T-cell (primary cell): Measurements from ENCODE around the gene TMEM39B. TPM values are rescaled to one million over a fixed set of nuclear protein-coding genes. Genes with fewer than 3 reads are reported as not detected.
"Not testable (repeated sequence)": the region's sequence is repeated elsewhere in the genome, so short reads cannot be mapped to it uniquely, and the experiment has no call there.

Experiments used
- ATAC-seq, 4 experiments: fragments of 200-7000 bp in 3 of 4; fragments of 150-1000 bp in 1 of 4; cut with Tn5 transposase; replicated peaks in 1 of 4; 1 replicate in 3 of 4; 2 replicates in 1 of 4; pipeline ENCODE4 v1.10.0; 2021; ENCODE audit warnings: moderate library complexity in 3 of 4, mild to moderate bottlenecking in 2 of 4, moderate number of reproducible peaks in 1 of 4
- CTCF ChIA-PET, 2 donors: fragments of 300-600 bp; sonication (Branson Sonifier 250); formaldehyde crosslinking; loops; one replicate each; lab custom pipeline; 2022; ENCODE audit warnings: antibody characterized with exemption in 2 of 2; lab: Charles Lee
- POLR2A ChIA-PET, 2 donors: fragments of 300-600 bp; sonication (Branson Sonifier 250); formaldehyde crosslinking; loops; one replicate each; lab custom pipeline; 2022; ENCODE audit warnings: antibody characterized with exemption in 2 of 2; lab: Charles Lee
- DNase-seq, 35 experiments: peaks; one replicate each; pipeline versions ENCODE4 v3.0.0 to v3.0.0-alpha.2; 2013 to 2023
- H3K27ac ChIP-seq: one replicate; pipeline ENCODE4 v1.5.1; 2013; ENCODE audit warnings: low read length
- H3K27me3 ChIP-seq, 2 experiments: replicated peaks in 1 of 2; 1 replicate in 1 of 2; 2 replicates in 1 of 2; pipeline versions ENCODE4 v1.6.1 to v1.7.0; 2013; ENCODE audit warnings: low read length in 1 of 2, mixed read lengths in 1 of 2; ENCODE audit not compliant: control insufficient read depth in 2 of 2, insufficient read depth in 2 of 2; ENCODE audit errors: extremely low read depth in 1 of 2
- H3K36me3 ChIP-seq, 2 donors: 1 replicate in 1 of 2; 2 replicates in 1 of 2; pipeline versions ENCODE4 v1.6.1 to v1.7.0; 2013; ENCODE audit warnings: low read length in 1 of 2; ENCODE audit not compliant: control insufficient read depth in 2 of 2, insufficient read depth in 1 of 2; ENCODE audit errors: extremely low read depth in 1 of 2
- H3K4me1 ChIP-seq, 2 experiments: 1 replicate in 1 of 2; 2 replicates in 1 of 2; pipeline versions ENCODE4 v1.6.1 to v1.7.0; 2013; ENCODE audit warnings: low read length in 2 of 2, mixed read lengths in 1 of 2; ENCODE audit not compliant: insufficient read depth in 2 of 2, control insufficient read depth in 1 of 2; ENCODE audit errors: extremely low read depth in 1 of 2
- H3K4me3 ChIP-seq, 2 donors: 1 replicate in 1 of 2; 2 replicates in 1 of 2; pipeline versions ENCODE4 v1.5.1 to v1.7.0; 2013; ENCODE audit warnings: mild to moderate bottlenecking in 2 of 2, low read length in 1 of 2, moderate library complexity in 1 of 2; ENCODE audit not compliant: control insufficient read depth in 1 of 2; ENCODE audit errors: extremely low read depth in 1 of 2
- H3K9me3 ChIP-seq: 2 replicates; pipeline ENCODE4 v1.7.0; 2013
- H3K27ac Mint-ChIP-seq, 2 donors: one replicate each; pipeline ENCODE4 v1.8.0; 2020 to 2021; ENCODE audit warnings: mild to moderate bottlenecking in 2 of 2, mixed read lengths in 2 of 2
- H3K27me3 Mint-ChIP-seq, 2 donors: one replicate each; pipeline ENCODE4 v1.8.0; 2021 to 2022; ENCODE audit warnings: mixed read lengths in 2 of 2
- H3K36me3 Mint-ChIP-seq: one replicate; pipeline ENCODE4 v1.8.0; 2021; ENCODE audit warnings: mixed read lengths
- H3K4me1 Mint-ChIP-seq, 3 donors: one replicate each; pipeline ENCODE4 v1.8.0; 2020 to 2022; ENCODE audit warnings: mixed read lengths in 3 of 3, mild to moderate bottlenecking in 1 of 3
- H3K4me3 Mint-ChIP-seq, 3 donors: one replicate each; pipeline ENCODE4 v1.8.0; 2020 to 2022; ENCODE audit warnings: mild to moderate bottlenecking in 3 of 3, mixed read lengths in 3 of 3, moderate library complexity in 3 of 3
- H3K9me3 Mint-ChIP-seq, 3 donors: one replicate each; pipeline ENCODE4 v1.8.0; 2020 to 2022; ENCODE audit warnings: mixed read lengths in 3 of 3
- WGBS: methylation state at CpG from one replicate; pipeline ENCODE4 v1.1.5; 2013; ENCODE audit warnings: missing lambda C conversion rate; ENCODE audit not compliant: insufficient coverage; 5-methylcytosine and 5-hydroxymethylcytosine counted together
- total RNA-seq, 35 experiments: library from RNA in 6 of 35; stranded (reverse) in 6 of 35; fragments of 120-200 nt in 1 of 35; gene quantifications; one replicate each; pipeline versions ENCODE4 v1.2.1 to v1.2.4 and lab custom pipeline; 2013 to 2026

TMEM39B gene
- total RNA-seq, 5 donors from 2014 or later (not counting 1 experiment from before 2014, with no cell fraction given), result 14.5 to 28.1 (median 24.5) TPM

GRCh38 chr1:32111040-32111623 lies 38.4 kb downstream of the TMEM39B start:
- H3K4me1 ChIP-seq, result peaks cover 40 to 64% of the 10 kb centered on the region in 2 experiments
- WGBS, result no CpG with 5 or more reads among the region's 2 CpGs
- H3K4me1 Mint-ChIP-seq, result peaks cover 62 to 82% (median 69%) of the 10 kb centered on the region in 3 donors
- no peaks in the 10 kb centered on the region for H3K9me3 Mint-ChIP-seq
- ChIA-PET POLR2A (interaction anchor here in 1 of 2 donors (1.0 kb wide), 1 partner anchor 225 kb away, joined by 6 read pairs; no protein-coding TSS in a partner anchor), CTCF (interaction anchor here in 1 of 2 donors (0.6 to 2.0 kb wide), 11 partner anchors 9 to 283 kb away, joined by 3 to 9 read pairs (median 3); partner anchors contain the start of genes BSDC1 and CCDC28B)
- peak overlapping the region; percentile 31 to 62 for H3K27ac Mint-ChIP-seq
- H3K4me3 ChIP-seq, result no peak overlapping the region
- ATAC-seq (no peak), DNase-seq (no peak)
- H3K36me3 Mint-ChIP-seq, result peaks cover 7% of the 10 kb centered on the region
- H3K27me3 ChIP-seq, result no peaks in the 10 kb centered on the region
- H3K4me3 Mint-ChIP-seq, result peak overlapping the region; percentile 50 to 99 (median 95)
- H3K36me3 ChIP-seq, result peaks cover 0 to 5% of the 10 kb centered on the region in 2 donors
- H3K27me3 Mint-ChIP-seq, result no peaks in the 10 kb centered on the region
- H3K27ac ChIP-seq, result no peak overlapping the region
- H3K9me3 ChIP-seq, result no peaks in the 10 kb centered on the region

GRCh38 chr1:32111789-32112188 lies 39.0 kb downstream of the TMEM39B start:
- ChIA-PET POLR2A (no interaction called here), CTCF (interaction anchor here in 1 of 2 donors (0.5 to 1.5 kb wide), 5 partner anchors 37 to 177 kb away, joined by 3 to 6 read pairs (median 3); partner anchors contain the start of gene CCDC28B)
- no peak overlapping the region for H3K4me3 ChIP-seq
- Mint-ChIP-seq H3K27me3 (no peaks in the 10 kb centered on the region), H3K27ac (peak overlapping the region; percentile 31 to 62), H3K4me3 (peak overlapping the region; percentile 41 to 99 (median 95)), H3K36me3 (peaks cover 9% of the 10 kb centered on the region), H3K9me3 (no peaks in the 10 kb centered on the region), H3K4me1 (peaks cover 66 to 86% (median 74%) of the 10 kb centered on the region in 3 donors)
- H3K4me1 ChIP-seq, result peaks cover 40 to 68% of the 10 kb centered on the region in 2 experiments
- H3K9me3 ChIP-seq, result no peaks in the 10 kb centered on the region
- DNase-seq (no peak), ATAC-seq (no peak)
- no peaks in the 10 kb centered on the region for H3K27me3 ChIP-seq
- H3K36me3 ChIP-seq, result peaks cover 0 to 5% of the 10 kb centered on the region in 2 donors
- H3K27ac ChIP-seq, result no peak overlapping the region

GRCh38 chr1:32112806-32113375 lies 40.2 kb downstream of the TMEM39B start:
- DNase-seq (peak in 3 of 35 experiments; percentile 4 to 35 (median 7)), ATAC-seq (peak in 3 of 4 experiments; percentile 14 to 26 (median 19))
- Histone ChIP-seq H3K4me1 (peaks cover 40 to 60% of the 10 kb centered on the region in 2 experiments), H3K27ac (no peak overlapping the region), H3K27me3 (no peaks in the 10 kb centered on the region), H3K9me3 (no peaks in the 10 kb centered on the region), H3K36me3 (peaks cover 0 to 5% of the 10 kb centered on the region in 2 donors), H3K4me3 (peak overlapping the region in 1 of 2 donors; percentile 32)
- H3K36me3 Mint-ChIP-seq, result peaks cover 10% of the 10 kb centered on the region
- H3K27me3 Mint-ChIP-seq, result no peaks in the 10 kb centered on the region
- peak overlapping the region; percentile 53 to 79 for H3K27ac Mint-ChIP-seq
- ChIA-PET POLR2A (interaction anchor here (0.6 to 0.9 kb wide), 3 partner anchors 12 to 269 kb away, joined by 3 to 4 read pairs (median 3); no protein-coding TSS in a partner anchor), CTCF (interaction anchor here in 1 of 2 donors (0.5 kb wide), 1 partner anchor 37 kb away, joined by 3 read pairs; no protein-coding TSS in a partner anchor)
- peaks cover 69 to 84% (median 74%) of the 10 kb centered on the region in 3 donors for H3K4me1 Mint-ChIP-seq
- H3K9me3 Mint-ChIP-seq, result no peaks in the 10 kb centered on the region
- no CpG with 5 or more reads among the region's 5 CpGs for WGBS
- H3K4me3 Mint-ChIP-seq, result peak overlapping the region; percentile 23 to 61 (median 31)

GRCh38 chr1:32113436-32113835 lies 40.7 kb downstream of the TMEM39B start:
- POLR2A ChIA-PET, result interaction anchor here in 1 of 2 donors (0.9 kb wide), 1 partner anchor 11 kb away, joined by 3 read pairs; no protein-coding TSS in a partner anchor
- H3K27ac ChIP-seq, ATAC-seq, H3K36me3 ChIP-seq, CTCF ChIA-PET, H3K27me3 ChIP-seq, H3K9me3 Mint-ChIP-seq, H3K27me3 Mint-ChIP-seq, H3K9me3 ChIP-seq, DNase-seq, H3K4me3 ChIP-seq: not testable (repeated sequence)
- Mint-ChIP-seq H3K36me3 (peaks cover 10% of the 10 kb centered on the region), H3K4me3 (peak overlapping the region in 1 of 3 donors; percentile 61), H3K27ac (peak overlapping the region in 1 of 2 donors; percentile 40), H3K4me1 (peaks cover 75 to 86% (median 78%) of the 10 kb centered on the region in 3 donors)
- WGBS, result 92% methylated on average over 2 of the region's 4 CpGs
- peaks cover 40 to 62% of the 10 kb centered on the region in 2 experiments for H3K4me1 ChIP-seq

- ChIA-PET POLR2A (no interaction called here), CTCF (no interaction called here)
- Histone ChIP-seq H3K36me3 (peaks cover 0 to 7% of the 10 kb centered on the region in 2 donors), H3K27me3 (no peaks in the 10 kb centered on the region), H3K4me1 (peaks cover 36 to 58% of the 10 kb centered on the region in 2 experiments), H3K27ac (no peak overlapping the region), H3K4me3 (no peak overlapping the region), H3K9me3 (no peaks in the 10 kb centered on the region)
- 40% methylated on average over 1 of the region's 2 CpGs for WGBS
- no peak overlapping the region for H3K4me3 Mint-ChIP-seq
- H3K9me3 Mint-ChIP-seq, result no peaks in the 10 kb centered on the region
- no peak for ATAC-seq
- H3K36me3 Mint-ChIP-seq, result peaks cover 8% of the 10 kb centered on the region
- H3K27ac Mint-ChIP-seq, result no peak overlapping the region
- H3K4me1 Mint-ChIP-seq, result peaks cover 74 to 78% (median 75%) of the 10 kb centered on the region in 3 donors
- DNase-seq, result no peak
- no peaks in the 10 kb centered on the region for H3K27me3 Mint-ChIP-seq
These were observed 41.7 kb downstream of the TMEM39B start for GRCh38 chr1:32114420-32114819.

- peaks cover 65 to 68% (median 66%) of the 10 kb centered on the region in 3 donors for H3K4me1 Mint-ChIP-seq
- CTCF ChIA-PET, result no interaction called here
- peaks cover 31 to 54% of the 10 kb centered on the region in 2 experiments for H3K4me1 ChIP-seq
These were observed 42.8 kb downstream of the TMEM39B start for GRCh38 chr1:32115496-32115895.

More at GRCh38 chr1:32115496-32115895, 42.8 kb downstream of the TMEM39B start:
- H3K36me3 Mint-ChIP-seq, result peaks cover 7% of the 10 kb centered on the region
- no peaks in the 10 kb centered on the region for H3K9me3 ChIP-seq
- POLR2A ChIA-PET, result no interaction called here
- peak overlapping the region in 1 of 3 donors; percentile 17 for H3K4me3 Mint-ChIP-seq
- DNase-seq (no peak), ATAC-seq (no peak)
- 100% methylated on average over 1 of the region's 5 CpGs for WGBS
- no peak overlapping the region for H3K27ac ChIP-seq
- H3K27me3 Mint-ChIP-seq, result no peaks in the 10 kb centered on the region
- H3K4me3 ChIP-seq, result no peak overlapping the region
- H3K9me3 Mint-ChIP-seq, result no peaks in the 10 kb centered on the region
- peaks cover 0 to 7% of the 10 kb centered on the region in 2 donors for H3K36me3 ChIP-seq
- H3K27me3 ChIP-seq, result no peaks in the 10 kb centered on the region
- H3K27ac Mint-ChIP-seq, result no peak overlapping the region
